Glutamatergic neuron (in vitro differentiated cells): ENCODE data around the gene MIS18A. TPM values are rescaled to one million over a fixed set of nuclear protein-coding genes. Genes with fewer than 3 reads are reported as not detected.

ENCODE experiments used
- DNase-seq: peaks from one replicate; pipeline ENCODE4 v3.0.0; 2022
- H3K27ac Mint-ChIP-seq: one replicate; pipeline ENCODE4 v1.8.0; 2020; ENCODE audit warnings: mild to moderate bottlenecking, mixed read lengths, inconsistent platforms; ENCODE audit not compliant: unreplicated experiment
- H3K27me3 Mint-ChIP-seq: one replicate; pipeline ENCODE4 v1.8.0; 2020; ENCODE audit warnings: mild to moderate bottlenecking, moderate library complexity, mixed read lengths, inconsistent platforms; ENCODE audit not compliant: unreplicated experiment
- H3K36me3 Mint-ChIP-seq: one replicate; pipeline ENCODE4 v1.8.0; 2020; ENCODE audit warnings: mild to moderate bottlenecking, mixed read lengths, inconsistent platforms; ENCODE audit not compliant: unreplicated experiment
- H3K4me1 Mint-ChIP-seq: one replicate; pipeline ENCODE4 v1.8.0; 2020; ENCODE audit warnings: mild to moderate bottlenecking, low read depth, mixed read lengths, inconsistent platforms; ENCODE audit not compliant: unreplicated experiment
- H3K4me3 Mint-ChIP-seq: one replicate; pipeline ENCODE4 v1.8.0; 2020; ENCODE audit warnings: mild to moderate bottlenecking, mixed read lengths, inconsistent platforms; ENCODE audit not compliant: unreplicated experiment
- H3K9me3 Mint-ChIP-seq: one replicate; pipeline ENCODE4 v1.8.0; 2020; ENCODE audit warnings: mild to moderate bottlenecking, moderate library complexity, mixed read lengths, inconsistent platforms; ENCODE audit not compliant: unreplicated experiment
- CTCF ChIP-seq: fragments of 200-600 bp; sonication (generic); IDR thresholded peaks from one replicate; pipeline ENCODE4 v1.5.0; 2021; ENCODE audit not compliant: partially characterized antibody, unreplicated experiment
- total RNA-seq: library from RNA; stranded (reverse); fragmentation: NEBNext Ultra II Directional; extraction: Animal tissue kit (Norgen Biotek cat#: 25700); gene quantifications from one replicate; pipeline ENCODE4 v1.2.1, GENCODE V29; 2021; ENCODE audit not compliant: unreplicated experiment

MIS18A gene
- total RNA-seq, 1 donor from 2014 or later = 12.6 TPM

- Mint-ChIP-seq H3K4me1 (peaks cover 15% of the 10 kb centered on the region), H3K27me3 (no peaks in the 10 kb centered on the region), H3K9me3 (peaks cover 5% of the 10 kb centered on the region), H3K36me3 (no peaks in the 10 kb centered on the region), H3K4me3 (no peak overlapping the region), H3K27ac (no peak overlapping the region)
- DNase-seq = no peak
- TF ChIP-seq CTCF = no peak
These were observed 23.7 kb upstream of the MIS18A start for GRCh38 chr21:32302560-32302959.

GRCh38 chr21:32301596-32301995 is 22.7 kb upstream of the MIS18A start:
- no peaks in the 10 kb centered on the region for H3K36me3 Mint-ChIP-seq
- H3K9me3 Mint-ChIP-seq = peaks cover 3% of the 10 kb centered on the region
- no peaks in the 10 kb centered on the region for H3K27me3 Mint-ChIP-seq
- peak overlapping the region; percentile 80 for H3K27ac Mint-ChIP-seq
- H3K4me3 Mint-ChIP-seq = peak overlapping the region; percentile 36
- H3K4me1 Mint-ChIP-seq = peaks cover 14% of the 10 kb centered on the region
- DNase-seq = no peak
- TF ChIP-seq CTCF = no peak

- no peak for DNase-seq
- H3K27me3 Mint-ChIP-seq = peaks cover 2% of the 10 kb centered on the region
These were observed 21.4 kb upstream of the MIS18A start for GRCh38 chr21:32300117-32300681.

GRCh38 chr21:32299695-32300094 is 20.8 kb upstream of the MIS18A start:
- no peaks in the 10 kb centered on the region for H3K36me3 Mint-ChIP-seq
- no peak overlapping the region for H3K27ac Mint-ChIP-seq
- no peak for DNase-seq
- peaks cover 3% of the 10 kb centered on the region for H3K9me3 Mint-ChIP-seq
- H3K27me3 Mint-ChIP-seq = peaks cover 2% of the 10 kb centered on the region
- H3K4me1 Mint-ChIP-seq = peaks cover 10% of the 10 kb centered on the region
- no peak for TF ChIP-seq CTCF
- H3K4me3 Mint-ChIP-seq = no peak overlapping the region

More at GRCh38 chr21:32300117-32300681, 21.4 kb upstream of the MIS18A start:
- peaks cover 3% of the 10 kb centered on the region for H3K9me3 Mint-ChIP-seq
- H3K4me3 Mint-ChIP-seq = no peak overlapping the region
- no peak for TF ChIP-seq CTCF
- no peaks in the 10 kb centered on the region for H3K36me3 Mint-ChIP-seq
- H3K4me1 Mint-ChIP-seq = peaks cover 10% of the 10 kb centered on the region
- H3K27ac Mint-ChIP-seq = no peak overlapping the region

GRCh38 chr21:32298658-32299081 is 19.8 kb upstream of the MIS18A start, which contains the start of gene MRAP:
Gene MRAP, plus strand, starts transcription at chr21:32298855. Its CDS starts 117 bp downstream, at chr21:32298972.
- H3K4me3 Mint-ChIP-seq = no peak within 1 kb of the TSS
- TF ChIP-seq CTCF = no peak
- peaks cover 3% of the 10 kb centered on the region for H3K9me3 Mint-ChIP-seq
- H3K27ac Mint-ChIP-seq = no peak within 1 kb of the TSS
- H3K4me1 Mint-ChIP-seq = peaks cover 11% of the 10 kb centered on the region
- no peak for DNase-seq
- no peaks in the 10 kb centered on the region for H3K36me3 Mint-ChIP-seq
- peaks cover 4% of the 10 kb centered on the region for H3K27me3 Mint-ChIP-seq
